ENCODE data around the gene EXD3.

EXD3 gene

DNA sequence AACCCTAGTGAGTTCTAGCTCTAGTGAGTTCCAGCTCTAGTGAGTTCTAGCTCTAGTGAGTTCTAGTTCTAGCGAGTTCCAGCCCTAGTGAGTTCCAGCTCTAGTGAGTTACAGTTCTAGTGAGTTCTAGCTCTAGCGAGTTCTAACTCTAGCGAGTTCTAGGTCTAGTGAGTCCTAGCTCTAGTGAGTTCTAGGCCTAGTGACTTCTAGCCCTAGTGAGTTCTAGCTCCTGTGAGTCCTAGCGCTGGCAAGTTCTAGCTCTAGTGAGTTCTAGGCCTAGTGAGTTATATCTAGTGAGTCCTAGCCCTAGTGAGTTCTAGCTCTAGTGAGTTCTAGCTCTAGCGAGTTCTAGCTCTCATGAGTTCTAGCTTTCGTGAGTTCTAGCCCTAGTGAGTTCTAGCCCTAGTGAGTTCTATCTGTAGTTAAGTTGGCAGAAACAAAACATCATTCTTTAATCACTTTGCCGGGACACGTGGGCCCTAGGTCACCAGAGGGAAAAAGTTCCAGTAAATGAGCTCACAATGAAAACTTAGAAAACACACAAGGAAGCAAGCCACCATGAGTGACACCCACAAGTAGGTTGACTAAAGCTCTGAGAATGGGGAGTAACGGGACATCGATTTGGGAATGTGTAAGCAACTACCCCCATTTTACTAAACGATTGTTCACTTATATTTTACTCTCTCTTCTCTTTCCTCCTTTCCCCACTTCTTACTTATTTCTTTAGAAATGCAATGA, 47.5 kb downstream of the EXD3 start:
- DNase-seq: no peak

DNA sequence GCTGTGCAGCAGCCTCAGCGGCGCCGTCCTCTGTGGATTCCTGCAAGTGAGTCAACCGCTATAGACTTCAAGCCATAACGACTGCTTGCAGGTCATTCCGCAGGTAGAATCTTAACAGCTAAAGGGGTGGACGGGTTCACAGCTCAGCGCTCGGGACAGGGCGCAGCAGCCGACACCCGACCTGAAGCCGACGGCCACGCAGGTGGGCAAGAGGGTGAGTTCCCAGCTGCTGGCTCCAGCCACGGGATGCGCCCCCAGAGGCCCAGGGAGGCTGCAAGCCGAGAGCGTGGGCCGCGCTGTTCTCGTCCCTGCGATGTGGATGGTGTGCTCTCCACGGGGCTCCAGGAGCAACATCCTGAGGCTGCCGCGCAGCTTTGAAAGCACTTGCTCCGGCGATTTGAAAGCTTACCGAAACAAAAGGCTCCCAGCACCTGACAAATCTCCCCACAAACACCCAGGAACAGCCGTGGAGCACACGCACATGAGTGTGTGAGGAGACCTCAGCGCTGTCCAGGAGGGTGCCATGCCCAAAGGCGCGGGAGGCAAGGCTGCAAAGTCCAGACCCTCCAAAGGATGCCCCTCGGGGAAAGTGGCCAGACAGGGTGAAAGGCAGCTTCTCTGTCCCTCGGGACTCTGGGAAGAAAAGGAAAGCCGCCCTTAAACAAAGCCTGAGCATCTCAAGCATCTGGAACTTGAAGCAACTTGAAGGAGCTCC, 48.7 kb downstream of the EXD3 start:
- DNase-seq: no peak

DNA sequence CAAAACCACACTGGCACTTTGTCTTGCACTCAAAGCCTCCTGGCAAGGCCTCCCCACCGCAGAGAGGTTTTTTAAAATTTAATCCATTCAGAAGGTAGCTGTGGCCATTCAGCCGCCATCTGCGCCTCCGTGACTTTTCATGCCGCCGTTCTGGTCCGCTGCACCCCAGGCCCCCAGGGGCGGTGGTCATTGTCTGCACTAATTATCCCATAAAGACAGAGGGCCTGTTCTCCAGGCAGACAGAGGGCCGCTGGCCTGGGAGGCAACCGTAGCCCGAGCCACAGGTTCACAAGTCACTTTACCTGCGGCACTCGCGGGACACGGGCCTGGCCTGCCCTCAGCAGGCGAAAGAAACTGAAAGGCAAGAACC, 49.4 kb downstream of the EXD3 start:
- DNase-seq: no peak

DNA sequence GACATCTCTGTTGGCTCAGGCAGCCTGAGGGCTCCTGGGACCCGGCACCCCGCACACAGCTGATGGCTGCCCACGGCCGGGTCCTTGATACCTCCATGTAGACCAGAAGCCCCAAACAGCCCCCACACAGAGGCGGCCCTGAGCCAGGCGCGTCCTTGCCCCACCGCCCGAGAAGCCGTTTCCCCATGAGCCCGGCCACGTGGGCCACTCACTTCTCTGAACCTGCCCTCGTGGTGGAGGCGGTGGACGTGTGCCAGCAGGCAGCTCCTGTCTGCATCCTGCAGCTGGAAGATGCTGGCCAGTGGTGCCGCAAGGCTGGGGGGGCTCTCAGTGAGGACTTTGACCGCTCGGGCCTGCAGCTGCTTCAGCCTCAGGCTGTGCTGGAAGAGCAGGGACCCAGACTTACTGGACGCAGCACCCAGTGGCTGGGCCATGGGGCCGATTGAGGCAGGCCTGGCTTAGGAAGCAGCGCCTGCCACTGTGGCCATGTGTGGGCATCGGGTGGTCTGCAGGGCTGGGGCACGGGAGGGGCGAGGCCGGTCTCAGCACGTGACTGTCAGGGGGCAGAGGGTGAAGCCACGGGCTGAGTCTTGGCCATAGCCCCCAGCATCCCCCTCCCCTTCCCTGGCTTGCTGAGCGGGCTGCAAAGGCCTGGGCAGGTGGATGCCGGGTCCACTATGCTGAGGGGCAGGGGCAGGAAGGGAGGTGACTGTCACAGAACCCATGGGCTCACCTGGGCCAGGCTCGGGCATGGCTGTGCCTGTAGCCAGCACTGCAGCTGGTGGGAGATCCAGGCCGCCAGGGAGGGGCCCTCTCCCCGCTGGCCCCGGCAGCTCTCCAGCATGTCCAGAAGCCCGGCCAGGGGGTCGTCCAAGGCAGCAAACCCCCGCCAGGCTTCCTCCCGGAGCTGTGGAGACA, 50.0 kb downstream of the EXD3 start:
- no peak for DNase-seq

DNA sequence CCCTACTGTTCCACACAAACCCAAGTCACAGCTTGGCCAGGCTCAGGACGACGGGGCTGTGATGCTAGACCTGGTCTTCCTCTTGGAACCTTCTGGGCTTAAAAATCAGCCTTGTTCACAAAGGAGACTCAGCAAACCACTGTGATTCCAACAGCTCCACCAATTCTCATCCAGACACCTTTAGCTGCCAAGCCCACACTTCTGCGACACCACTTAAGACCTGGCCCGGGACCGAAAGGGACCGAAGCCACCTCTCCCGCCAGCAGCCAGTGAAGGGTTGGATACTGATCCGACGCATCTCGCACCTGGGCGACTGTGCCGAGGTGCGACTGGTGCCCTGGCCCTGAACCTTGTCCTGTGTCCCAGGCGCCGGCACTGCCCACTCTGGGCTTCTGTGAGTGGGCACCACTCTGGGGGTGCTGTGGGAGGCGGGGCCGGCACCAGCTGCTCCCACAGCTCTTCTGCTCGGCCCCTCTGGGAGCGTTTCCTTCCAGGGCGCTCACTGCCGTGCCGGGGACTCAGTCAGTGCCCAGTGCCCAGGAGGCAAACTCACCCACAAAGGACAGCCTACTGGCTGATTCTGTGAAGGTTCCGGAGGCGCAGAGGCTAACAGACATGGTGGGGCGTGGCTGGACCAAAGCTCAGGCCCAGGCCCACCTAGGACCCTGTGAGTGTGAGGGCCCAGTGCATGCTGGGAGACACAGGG, 50.9 kb downstream of the EXD3 start:
- DNase-seq: no peak

DNA sequence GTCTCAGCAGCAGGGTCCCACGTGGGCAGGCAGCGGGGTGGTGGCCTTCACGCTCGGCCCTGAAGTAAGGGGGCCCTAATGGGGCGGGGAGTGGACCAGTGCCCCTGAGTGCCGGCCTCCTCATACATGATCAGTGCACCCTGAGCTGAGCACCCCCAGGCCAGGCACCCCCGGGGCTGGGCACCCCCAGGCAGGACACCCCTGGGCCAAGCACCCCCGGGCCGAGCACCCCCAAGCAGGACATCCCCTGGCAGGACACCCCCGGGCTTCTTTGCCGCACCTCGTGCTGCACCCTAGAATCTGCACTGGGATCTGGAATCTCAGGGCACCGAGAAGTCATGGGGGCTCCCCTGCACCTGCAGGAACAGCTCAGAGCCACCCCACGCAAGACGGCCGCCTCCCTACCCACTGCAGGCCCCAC, 51.4 kb downstream of the EXD3 start:
- DNase-seq: no peak

DNA sequence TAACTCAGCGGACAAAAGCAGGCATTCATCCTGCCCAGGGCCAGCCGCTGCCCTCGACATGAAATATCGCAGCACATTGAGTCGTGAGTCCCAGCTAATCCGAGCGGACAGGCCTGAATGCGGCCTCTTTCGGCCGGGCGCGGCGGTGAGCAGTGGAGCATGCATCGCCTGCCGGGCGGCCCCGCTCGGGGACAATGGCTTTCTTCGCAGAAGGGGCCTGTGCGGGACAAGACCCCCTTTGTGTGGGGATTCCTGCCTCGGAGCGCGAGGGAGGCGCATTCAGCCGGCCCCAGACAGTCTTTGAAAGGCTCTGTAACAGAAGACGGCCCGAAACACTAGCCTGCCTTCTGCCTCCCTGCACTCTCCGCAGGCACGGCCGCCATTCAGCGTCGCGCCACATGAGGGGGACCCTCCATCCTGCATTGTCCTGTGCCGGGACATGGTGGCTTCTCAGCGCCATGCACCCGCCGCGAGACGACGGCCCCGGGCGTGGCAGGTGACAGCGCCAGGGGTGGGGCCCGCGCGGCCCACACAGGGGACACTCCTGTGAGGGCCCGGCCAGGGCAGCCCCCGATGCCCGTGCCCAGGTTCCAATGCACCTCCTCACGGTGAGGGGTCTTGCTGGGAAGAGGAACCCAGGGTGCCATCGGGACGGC, 52.0 kb downstream of the EXD3 start:
- no peak for DNase-seq

DNA sequence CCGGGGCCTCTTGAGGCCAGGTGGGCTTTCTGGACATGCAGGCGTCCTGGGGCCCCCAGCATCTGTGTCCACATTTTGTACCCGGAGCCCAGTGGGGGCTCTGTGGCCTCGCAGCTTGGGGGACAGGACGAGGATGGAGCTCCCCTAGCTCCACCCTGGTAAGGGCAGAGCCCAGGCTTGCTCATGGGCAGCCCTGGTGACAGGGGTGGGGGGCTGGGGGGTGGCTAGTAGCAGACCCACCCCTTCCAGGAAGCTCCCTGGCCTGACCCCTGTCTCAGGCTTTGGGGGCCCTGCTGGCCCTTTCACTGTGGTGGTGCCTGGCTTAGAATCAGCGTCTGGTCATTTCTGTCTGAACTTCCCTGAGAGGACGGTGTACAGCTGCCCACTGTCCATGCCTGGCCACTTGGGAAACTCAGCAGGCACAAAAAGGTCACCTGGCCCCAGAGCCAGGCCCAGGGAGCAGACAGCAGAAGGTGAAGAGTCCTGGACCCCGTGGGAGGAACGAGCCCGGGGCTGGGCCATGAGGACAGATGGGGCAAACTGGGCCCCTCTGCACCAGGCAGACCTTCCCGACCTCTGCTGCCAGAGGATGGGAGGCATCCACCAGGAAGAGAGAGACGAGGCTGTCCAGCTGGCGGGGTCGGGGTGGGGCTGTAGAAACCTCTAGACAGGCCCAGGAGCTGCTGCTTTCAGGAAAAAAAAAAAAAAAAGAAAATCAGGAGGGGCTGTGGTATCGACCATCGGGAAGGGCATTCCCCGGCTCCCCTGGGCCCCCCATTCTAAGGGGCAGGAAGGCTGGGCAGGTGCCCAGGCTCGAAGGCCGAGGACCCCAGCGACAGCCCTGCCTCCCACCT, 52.8 kb downstream of the EXD3 start:
- DNase-seq: no peak

DNA sequence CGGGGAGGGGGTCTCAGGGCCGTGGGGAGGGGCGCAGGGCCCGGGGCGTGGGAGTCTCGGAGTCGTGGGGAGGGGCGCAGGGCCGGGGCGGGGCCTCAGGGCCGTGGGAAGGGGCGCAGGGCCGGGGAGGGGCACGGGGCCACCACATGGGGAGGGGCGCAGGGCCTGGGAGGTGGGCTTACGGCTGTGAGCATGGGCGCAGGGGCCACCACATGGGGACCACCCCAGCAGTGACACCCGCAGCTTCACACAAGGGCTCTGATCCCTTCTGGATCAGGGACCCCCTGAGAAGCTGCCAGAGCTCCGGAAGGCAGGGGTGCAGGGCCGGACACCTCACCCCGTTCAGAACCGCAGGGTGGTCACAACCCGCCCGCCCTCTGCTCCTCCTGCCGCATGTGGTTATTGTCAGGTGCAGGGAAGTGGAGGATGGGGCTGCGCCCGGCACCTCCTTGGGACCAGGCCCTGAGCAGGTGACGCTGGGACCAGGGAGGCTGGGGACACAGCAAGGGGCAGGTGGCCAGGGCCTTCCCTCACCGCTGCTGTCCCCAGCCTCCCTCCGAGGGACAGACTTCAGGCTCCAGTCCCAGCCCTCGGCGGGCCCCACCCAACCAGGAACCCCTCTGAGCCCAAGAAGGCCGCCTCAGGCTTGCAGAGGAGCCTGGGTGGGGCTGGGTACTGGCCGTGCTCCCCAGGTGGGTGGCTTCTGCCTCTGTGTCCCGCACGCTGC, 53.7 kb downstream of the EXD3 start:
- no peak for DNase-seq

DNA sequence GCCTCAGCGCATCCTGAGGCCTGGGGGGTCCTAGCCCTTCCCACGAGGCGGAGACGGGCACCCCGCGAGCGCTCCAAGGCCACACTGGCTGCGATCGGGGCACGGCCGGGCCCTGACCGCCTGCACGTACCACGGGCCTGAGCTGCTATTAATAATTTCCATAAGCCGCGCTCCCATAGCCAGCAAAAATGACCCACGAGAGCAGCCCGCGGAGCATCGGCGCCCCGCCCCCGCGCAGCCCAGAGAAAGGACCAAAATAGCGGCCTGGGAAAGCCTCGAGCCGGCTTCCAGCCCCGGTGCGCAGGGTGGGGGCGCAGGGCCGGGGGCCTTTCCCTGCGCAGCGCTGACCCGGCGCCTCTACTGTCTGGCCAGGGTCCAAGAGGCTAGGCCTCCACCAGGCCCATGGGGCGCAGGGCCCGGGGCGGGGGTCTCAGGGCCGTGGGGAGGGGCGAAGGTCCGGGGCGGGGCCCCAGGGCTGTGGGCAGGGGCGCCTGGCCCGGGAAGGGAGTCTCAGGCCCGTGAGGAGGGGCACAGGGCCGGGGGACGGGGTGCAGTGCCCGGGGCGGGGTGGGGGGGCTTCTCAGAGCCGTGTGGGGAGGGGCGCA, 54.4 kb downstream of the EXD3 start:
- DNase-seq: no peak

DNA sequence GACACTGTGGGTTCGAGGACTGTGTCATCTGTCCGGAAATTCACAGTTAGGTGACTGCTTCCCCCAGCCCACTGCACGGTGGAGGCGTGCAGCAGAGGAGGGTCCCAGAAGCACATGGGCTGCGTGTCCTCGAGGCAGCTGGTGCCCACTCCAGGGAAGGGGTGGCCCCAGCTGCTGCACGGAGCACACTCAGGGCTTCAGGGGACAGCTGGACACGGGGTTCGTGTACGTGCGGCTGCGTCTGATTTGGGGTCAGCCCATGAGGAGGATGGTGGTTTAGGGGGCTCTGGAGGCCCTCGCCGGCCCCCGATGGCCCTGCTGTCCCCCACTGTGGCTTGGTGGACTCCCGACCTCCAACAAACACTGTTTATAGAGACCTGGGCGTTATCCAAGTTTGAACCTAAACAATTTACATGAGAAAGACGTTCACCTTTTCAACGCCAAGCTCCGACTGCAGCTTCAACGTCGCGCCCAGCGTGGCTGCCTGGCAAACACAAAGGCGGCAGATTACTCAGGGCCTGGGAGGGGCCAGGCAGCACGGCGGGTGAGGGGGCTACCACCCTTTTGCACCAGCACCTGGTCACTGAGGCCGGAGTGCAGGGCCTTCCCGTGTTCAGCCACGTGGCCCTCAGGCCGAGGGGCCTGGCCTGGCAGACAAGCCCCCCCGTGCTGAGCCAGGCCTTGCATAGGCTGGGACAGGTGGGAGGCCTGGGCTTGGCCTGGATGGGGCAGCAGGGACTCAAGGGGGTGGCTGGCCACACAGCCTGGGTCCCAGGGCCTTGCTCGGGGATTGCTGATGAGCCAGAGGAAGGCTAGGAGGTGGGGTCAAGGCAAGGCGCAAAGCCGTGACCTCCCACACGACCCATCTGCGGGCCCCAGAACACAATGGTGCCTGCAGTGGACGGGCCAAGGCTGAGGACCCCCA, 55.2 kb downstream of the EXD3 start:
- DNase-seq: no peak

DNA sequence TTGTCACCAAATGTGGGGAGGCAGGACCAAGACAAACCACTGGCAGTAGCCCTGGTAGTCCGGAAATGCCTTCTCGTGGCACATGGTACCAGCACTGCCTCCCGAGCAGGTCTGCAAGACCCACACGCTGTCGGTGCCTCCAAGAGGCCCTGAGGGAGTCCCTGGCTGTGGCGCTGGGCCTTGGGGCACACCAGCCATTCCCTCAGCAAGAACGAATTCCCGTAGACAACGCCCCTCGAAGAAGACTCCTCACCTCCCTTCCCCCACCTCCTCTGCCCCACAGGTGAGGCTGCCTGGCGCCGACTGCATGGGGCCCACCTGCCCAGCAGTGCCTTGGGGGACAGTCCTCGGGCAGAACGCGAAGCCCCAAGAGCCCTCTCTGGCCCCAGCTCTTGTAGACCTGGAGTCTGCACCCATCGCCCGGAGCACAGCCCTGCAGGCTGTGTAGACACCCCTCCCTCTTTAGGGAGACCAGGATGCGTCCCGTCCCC, 56.0 kb downstream of the EXD3 start:
- DNase-seq: no peak

DNA sequence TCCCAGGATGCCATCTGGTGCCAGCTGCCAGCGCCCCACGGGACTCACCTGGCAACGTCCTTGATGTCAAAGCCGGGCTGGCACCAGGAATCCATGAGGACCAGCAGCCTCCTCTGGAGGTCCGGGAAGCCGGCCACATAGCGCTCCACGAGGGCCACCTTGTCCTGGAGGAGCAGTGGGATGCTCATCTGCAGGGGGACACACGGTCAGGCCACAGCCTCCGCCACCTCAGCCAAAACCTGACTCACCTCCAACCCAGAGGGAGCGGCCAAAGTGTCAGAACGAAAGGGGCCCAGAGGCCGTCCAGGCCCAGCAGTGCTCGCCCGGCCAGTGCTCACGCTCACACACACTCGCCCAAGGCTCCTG, 56.5 kb downstream of the EXD3 start:
- no peak for DNase-seq

DNA sequence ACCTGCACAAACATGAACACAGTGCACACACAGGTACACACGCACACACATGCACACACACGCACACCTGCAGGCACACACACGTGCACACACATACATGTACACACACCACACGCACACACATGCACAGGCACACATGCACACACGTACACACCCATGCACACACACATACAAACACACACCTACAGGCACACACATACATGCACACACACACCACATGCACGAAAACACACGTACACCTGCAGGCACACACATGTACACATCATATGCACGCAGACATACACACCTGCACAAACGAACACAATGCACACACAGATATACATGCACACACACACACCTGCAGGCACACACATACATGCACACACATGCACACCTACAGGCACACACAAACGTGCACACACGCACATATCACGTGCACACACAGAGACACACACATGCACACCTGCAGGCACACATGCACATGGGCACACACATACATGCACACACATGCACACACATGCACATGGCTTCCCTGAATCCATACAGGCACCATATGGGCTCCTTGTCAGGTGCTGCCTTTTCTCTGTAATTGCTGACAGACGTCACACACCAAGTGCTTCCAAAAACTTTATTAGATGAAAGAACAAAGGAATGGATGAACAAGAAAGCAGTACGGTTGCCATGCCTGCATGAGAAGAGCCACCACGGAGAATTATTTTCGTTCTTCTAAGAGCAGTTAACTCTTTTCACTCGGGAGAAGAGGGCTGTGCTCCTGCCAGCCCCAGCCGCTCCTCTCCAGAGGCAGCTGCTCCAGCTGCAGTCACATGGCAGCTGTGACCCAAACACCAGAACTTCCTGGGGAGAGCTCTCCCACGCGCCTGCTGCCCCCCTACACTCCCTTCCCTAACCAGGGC, 57.2 kb downstream of the EXD3 start:
- no peak for DNase-seq

DNA sequence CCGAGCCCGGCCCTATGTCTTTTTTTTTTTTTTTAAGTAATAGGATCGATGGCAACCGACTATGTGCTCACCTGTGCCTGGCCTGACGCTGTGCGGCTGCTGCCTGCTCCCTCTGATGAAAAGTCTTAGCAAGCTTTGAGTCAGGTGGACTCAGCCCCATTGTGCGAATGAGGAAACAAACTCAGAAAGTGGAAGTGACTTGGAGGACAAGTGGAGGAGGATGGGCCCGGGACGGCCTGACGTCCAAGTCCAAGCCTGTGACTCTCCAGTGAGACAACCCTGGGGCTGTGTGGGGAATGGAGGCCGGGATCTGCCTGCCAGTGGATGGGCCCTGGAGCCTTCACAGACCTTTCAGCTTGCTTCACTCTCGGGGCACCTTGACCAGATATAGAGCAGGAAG, 57.9 kb downstream of the EXD3 start:
- DNase-seq: peak; percentile 36 to 40

DNA sequence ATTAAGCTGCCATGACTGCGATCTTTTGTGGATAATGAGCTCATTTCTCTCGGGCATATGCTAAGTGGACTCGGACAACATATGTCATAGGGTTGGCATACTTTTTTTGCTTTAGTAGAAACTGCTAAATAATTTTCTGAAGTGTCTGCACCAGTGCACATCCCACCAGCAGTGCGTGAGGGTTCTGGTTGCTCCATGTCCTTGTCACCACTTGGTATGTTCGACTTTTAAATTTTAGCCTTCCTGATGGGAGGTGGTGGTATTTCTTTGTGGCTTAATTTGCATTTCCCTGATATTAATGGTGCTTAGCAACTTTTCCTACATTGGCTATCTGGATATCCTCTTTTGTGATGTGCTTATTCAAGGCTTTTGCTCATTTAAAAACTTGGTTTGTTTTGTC, 63.1 kb downstream of the EXD3 start:
- DNase-seq: no peak

DNA sequence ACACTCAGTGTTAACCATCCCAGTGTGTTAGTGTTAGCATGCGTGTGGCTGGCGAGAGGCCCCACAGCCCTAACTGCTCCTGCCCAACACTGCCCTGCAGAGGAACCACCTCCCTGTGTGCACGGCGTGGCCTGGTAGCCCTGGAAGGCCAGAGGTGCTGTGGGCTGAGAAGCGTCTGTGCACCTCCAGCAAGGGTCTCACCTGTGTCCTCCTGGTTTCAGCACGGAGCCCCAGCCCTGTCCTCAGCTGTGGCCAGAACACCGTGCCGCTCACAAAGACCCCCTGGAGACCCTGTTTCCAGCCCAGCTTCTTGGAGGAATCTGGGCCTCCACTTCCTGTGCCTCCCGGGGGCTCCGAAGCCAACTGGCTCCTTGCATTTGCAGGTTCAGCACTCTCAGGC, 64.8 kb downstream of the EXD3 start:
- DNase-seq: no peak

DNA sequence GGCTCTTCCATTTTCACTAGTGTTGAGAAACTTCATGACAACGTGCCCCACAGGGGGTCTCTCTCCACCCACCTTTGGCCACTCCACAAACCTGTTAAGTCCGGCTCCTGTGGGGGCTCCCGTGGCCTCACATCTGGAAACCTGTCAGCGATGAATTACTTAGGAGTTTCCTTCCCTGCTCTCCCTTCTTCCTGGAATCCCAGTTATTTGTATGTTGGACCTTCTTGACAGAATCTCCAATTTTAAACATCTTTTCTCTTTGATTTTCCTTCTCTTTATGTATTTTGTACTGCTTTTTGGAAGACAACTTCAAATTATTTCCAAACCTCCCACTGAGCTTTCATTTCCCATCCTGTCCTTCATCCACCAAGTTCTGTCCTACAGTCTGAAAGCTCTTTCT, 65.8 kb downstream of the EXD3 start:
- DNase-seq: no peak

Measured in Kasumi-1 (cell line).